Measurements from ENCODE around the gene PEMT. TPM values are rescaled to one million over a fixed set of nuclear protein-coding genes. Genes with fewer than 3 reads are reported as not detected.

Gene PEMT
- total and polyA plus RNA-seq, 7 donors = 15.9 to 79.0 (median 26.0) TPM

- H3K36me3 ChIP-seq (ENCODE audit: insufficient read depth in 1 of 2, low read depth in 1 of 2) = peaks cover 0 to 1% of the 10 kb centered on the region in 2 donors
- intact Hi-C loops (cut with DNase I) = no loop called here
- peaks cover 0 to 11% (median 2%) of the 10 kb centered on the region in 3 donors for H3K27me3 ChIP-seq (ENCODE audit: insufficient read depth in 3 of 3, low read length in 2 of 3)
- no peak for TF ChIP-seq CTCF (IDR thresholded peaks at IDR 0.05)
- H3K4me1 ChIP-seq = peaks cover 18% of the 10 kb centered on the region
- no peak overlapping the region for H3K27ac ChIP-seq
- no peaks in the 10 kb centered on the region for H3K9me3 ChIP-seq
- 66 to 70% (median 68%) methylated on average over 7 of the region's 7 CpGs for WGBS, 3 donors
- DNase-seq (no peak), ATAC-seq (no peak)
- H3K4me3 ChIP-seq = no peak overlapping the region
These were observed 117.2 kb downstream of the PEMT start for GRCh38 chr17:17474341-17474740.

- no peaks in the 10 kb centered on the region for H3K9me3 ChIP-seq
- 59 to 61% (median 61%) methylated on average over 8 of the region's 8 CpGs for WGBS, 3 donors
- no peak for DNase-seq
- TF ChIP-seq CTCF (IDR thresholded peaks at IDR 0.05) = no peak
- no peaks in the 10 kb centered on the region for H3K4me1 ChIP-seq
- intact Hi-C loops (cut with DNase I) = no loop called here
- H3K27ac ChIP-seq = no peak overlapping the region
- H3K4me3 ChIP-seq = no peak overlapping the region
- H3K27me3 ChIP-seq (ENCODE audit: insufficient read depth in 3 of 3, low read length in 2 of 3) = peaks cover 0 to 11% (median 2%) of the 10 kb centered on the region in 3 donors
- no peaks in the 10 kb centered on the region for H3K36me3 ChIP-seq (ENCODE audit: insufficient read depth in 1 of 2, low read depth in 1 of 2)
- ATAC-seq = no peak
These were observed 119.1 kb downstream of the PEMT start for GRCh38 chr17:17472333-17472920.

GRCh38 chr17:17469996-17470395 is 121.5 kb downstream of the PEMT start:
- Histone ChIP-seq H3K36me3 (ENCODE audit: insufficient read depth in 1 of 2, low read depth in 1 of 2) (no peaks in the 10 kb centered on the region), H3K4me3 (no peak overlapping the region), H3K27ac (no peak overlapping the region), H3K9me3 (no peaks in the 10 kb centered on the region), H3K27me3 (ENCODE audit: insufficient read depth in 3 of 3, low read length in 2 of 3) (peaks cover 0 to 11% (median 2%) of the 10 kb centered on the region in 3 donors), H3K4me1 (no peaks in the 10 kb centered on the region)
- TF ChIP-seq CTCF (IDR thresholded peaks at IDR 0.05) = no peak
- WGBS, 3 donors = 79 to 88% (median 87%) methylated on average over 3 of the region's 3 CpGs
- intact Hi-C loops (cut with DNase I) = loop anchor here in 1 of 2 donors (5.0 kb wide), 1 partner anchor 38 kb away; no protein-coding TSS in a partner anchor
- DNase-seq (no peak), ATAC-seq (no peak)

- peaks cover 0 to 11% (median 2%) of the 10 kb centered on the region in 3 donors for H3K27me3 ChIP-seq (ENCODE audit: insufficient read depth in 3 of 3, low read length in 2 of 3)
- no peaks in the 10 kb centered on the region for H3K4me1 ChIP-seq
- H3K9me3 ChIP-seq = no peaks in the 10 kb centered on the region
- ATAC-seq (no peak), DNase-seq (no peak)
- intact Hi-C loops (cut with DNase I) = loop anchor here in 1 of 2 donors (5.0 kb wide), 1 partner anchor 37 kb away; no protein-coding TSS in a partner anchor
- no peak overlapping the region for H3K27ac ChIP-seq
- H3K36me3 ChIP-seq (ENCODE audit: insufficient read depth in 1 of 2, low read depth in 1 of 2) = no peaks in the 10 kb centered on the region
- no peak overlapping the region for H3K4me3 ChIP-seq
- TF ChIP-seq CTCF (IDR thresholded peaks at IDR 0.05) = no peak
- 95 to 99% (median 97%) methylated on average over 4 of the region's 4 CpGs for WGBS, 3 donors
These were observed 122.2 kb downstream of the PEMT start for GRCh38 chr17:17469358-17469757.

All from psoas muscle (tissue), 8 donors.